Measurements from ENCODE around the gene GRIPAP1.
A peak's percentile ranks its signal among the peaks of the same experiment; 100 is the strongest.

The GRIPAP1 gene

DNA sequence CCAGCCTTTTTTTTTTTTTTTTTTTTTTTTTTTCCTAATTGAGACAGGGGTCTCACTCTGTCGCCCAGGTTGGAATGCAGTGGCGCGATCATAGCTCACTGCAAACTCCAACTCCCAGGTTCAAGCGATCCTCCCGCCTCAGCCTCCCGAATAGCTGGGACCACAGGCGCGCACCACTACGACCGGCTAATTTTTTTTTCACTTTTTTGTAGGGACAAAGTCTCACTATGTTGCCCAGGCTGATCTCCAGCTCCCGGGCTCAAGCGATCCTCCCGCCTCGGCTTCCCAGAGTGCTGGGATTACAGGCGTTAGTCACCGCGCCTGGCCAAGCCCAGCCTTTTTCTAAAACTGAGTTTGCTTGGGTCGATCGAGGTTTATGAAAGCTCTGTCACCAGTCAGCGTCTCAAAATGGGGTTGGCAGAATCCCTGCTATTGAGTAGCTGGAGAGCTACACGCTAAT, 43.4 kb downstream of the GRIPAP1 start:
- DNase-seq = peak; percentile 51

DNA sequence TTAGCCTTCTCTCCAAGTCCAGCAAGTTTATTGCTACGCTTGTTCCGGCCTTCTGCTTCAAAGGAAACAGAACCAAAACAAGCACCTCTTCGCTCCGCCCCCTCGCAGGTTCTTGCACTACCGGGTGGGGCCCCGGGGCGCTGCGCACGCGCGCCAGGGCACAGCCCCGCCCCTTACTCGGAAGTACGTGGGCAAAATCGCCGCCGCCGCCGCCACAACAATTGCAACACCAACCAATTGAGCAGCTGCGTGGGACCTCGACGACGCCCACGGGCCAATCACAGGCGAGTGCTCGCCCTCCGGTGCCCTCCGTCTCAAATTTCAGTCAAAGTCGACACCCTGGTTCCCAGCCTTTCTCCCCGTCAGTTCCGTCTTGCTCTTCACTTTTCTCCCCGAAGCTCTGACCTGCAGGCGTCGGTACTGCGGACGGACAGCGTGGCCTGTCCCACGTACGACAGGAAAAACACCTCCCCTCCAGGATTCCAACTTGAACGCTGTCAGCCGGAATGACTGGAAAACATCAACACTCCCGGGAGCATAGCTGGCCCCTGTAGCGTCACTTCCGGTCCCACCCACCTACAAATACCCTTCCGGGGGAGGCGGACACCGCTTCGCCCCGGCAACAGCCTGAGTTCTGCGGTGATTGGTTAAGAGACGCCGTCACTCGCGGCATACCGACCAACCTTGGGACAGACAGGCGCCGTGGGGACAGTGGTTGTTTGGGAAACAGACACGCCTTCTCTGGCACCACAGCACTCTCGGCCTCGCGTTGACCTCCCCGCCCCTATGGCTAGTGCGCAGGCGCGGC, 44.0 kb downstream of the GRIPAP1 start:
- peak; percentile 98 for DNase-seq

DNA sequence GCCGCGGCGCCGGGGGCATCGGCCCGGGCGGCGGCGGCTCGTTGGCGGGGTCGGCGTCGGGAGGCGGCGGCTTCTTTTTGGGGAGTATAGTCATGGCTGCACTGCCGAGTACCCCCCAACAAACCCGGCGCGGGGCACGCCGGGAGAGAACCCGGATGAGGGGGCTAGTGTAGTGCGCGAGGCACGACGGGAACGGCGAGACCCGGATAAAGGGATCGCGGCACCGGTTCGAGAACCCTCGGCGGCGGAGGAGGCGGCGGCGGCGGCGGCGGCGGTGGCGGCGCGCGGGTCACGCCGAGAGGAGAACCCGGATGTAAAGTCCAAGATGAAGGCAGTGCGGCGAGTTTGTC, 44.6 kb downstream of the GRIPAP1 start, which contains the start of gene OTUD5:
OTUD5 (minus strand) TSS at position 131 of the 350 bp plus-strand sequence; CDS start at position 94, 37 bp downstream.
- peak; percentile 81 for DNase-seq

DNA sequence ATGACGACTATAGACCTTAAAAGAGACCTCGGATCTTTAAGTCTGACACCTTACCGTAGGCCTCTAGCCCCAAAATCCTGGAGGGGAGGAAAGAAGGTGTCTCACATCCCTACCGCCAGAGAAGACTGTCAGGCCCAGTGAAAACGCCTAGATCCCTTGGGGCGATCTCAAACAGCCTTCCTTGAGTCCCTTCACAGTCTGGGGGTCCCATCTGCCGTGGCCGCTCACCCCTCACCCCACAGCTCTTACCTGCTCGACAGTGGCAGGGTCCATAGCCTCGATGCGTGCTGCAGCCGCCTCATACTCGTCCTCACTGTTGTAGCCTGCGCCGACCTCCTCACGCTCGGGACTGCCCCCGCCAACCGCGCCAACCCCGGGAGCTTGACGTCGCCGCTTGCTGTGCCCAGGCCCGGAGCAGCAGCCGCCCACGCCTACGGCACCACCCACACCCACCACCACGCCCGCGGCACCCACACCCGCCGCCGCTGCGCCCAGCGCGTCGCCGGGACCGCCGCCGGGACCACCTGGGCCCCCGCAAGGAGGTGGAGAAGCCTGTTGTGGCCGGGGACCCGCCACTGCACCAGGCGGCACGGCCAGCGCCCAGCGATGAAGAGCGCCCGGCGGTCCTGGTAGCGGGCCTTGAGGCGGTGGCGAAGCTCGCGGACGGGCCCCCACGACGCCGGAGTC, 45.2 kb downstream of the GRIPAP1 start:
- no peak for DNase-seq

DNA sequence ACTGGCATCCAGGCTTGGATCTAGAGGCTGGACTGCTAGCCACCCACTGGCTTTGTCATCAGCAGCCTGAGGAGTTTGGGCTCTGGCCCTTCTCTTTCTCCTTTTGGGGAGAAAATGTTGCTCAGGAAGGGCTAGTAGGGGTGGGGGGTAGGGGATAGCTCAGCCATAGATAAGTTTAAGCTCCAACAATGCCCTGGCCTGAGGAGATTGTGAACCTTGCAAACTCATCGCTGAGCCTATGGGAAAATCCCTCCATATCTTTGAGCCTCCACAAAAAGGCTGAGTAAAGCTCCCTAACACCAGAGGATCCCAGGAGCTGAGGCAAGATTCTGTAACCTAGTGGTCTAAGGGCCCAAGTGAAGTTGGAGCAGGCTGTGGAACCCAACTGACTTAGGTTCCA, 53.5 kb downstream of the GRIPAP1 start:
- no peak for DNase-seq

DNA sequence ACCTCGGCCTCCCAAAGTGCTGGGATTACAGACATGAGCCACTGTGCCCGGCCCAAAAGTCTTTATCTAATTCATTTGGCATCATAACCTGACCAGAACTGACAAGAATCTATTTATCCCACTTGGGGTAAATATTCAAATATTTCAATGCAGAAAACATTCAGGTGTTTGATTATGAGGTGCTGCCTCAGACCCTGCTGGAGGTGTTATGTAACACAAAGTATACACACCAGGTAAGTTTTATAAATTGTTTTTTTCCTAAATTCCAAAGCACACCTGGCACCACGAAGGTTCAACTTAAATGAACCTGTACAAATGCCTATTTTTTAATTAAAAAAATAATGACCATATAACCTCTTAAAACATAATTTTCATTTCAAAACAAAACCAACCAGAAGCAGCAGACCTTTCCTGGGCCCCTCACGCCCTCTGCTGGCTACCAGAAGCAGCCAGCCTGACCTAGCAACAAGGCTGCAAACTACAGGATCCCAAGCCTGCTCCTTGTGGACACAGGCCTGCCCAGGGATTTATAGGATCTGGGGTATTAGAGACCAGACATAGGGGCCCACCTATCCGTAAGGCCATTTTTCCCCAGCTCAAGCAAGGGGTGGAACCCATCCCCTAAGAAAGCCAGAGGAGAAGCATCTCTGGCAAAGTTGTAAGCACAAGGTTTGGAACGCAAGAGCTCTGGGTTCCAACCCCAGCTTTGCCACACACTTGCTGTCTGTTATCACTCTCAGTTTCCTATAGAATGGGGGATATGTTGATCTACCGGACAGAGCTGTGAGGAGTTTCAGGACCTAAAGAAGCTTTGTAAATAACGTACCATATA, 56.3 kb downstream of the GRIPAP1 start:
- no peak for DNase-seq

DNA sequence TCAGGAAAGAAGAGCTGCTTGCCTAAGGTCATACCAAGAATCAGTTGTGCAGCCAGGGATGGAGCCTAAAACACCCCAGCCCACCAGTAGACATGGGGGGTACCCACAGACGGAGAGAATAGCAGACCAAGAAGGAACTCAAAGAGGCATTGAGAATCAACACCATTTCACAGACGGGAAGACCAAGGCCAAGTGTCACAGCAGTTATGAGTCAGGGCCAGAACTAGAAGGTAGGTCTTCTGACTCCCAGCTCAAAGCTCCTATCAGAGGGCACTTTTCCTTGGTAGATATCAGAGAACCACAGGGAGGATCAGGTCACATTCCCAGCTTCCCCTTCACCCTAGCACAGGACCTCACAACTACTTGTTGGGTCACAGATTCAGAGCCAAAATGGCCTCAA, 59.2 kb downstream of the GRIPAP1 start:
- DNase-seq = no peak

DNA sequence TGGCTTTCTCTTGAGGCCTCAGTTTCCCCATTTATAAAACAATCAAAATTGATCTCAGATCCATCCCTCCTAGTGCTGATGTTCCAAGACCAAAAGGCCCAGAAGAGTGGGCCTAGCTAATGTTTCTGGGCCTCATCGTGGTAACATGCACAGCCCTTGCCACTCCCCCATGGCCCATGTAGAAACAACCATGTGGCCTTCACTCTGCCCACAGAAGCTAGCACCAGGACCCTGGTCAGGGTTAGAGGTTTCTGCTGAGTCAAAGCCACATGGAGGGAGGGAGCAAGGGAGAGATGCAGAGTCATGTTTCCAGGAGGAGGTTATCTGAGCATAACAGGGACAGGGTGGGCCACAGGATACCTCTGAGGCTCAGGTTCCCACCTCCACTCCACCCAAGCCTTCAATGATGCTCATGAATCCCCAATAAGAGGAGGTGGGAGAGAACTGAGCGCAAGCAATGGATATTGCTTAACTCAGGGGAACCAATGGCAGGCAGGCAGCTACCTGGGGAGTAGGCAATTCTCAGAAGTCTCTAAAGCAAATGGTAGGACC, 61.6 kb downstream of the GRIPAP1 start:
- no peak for DNase-seq

DNA sequence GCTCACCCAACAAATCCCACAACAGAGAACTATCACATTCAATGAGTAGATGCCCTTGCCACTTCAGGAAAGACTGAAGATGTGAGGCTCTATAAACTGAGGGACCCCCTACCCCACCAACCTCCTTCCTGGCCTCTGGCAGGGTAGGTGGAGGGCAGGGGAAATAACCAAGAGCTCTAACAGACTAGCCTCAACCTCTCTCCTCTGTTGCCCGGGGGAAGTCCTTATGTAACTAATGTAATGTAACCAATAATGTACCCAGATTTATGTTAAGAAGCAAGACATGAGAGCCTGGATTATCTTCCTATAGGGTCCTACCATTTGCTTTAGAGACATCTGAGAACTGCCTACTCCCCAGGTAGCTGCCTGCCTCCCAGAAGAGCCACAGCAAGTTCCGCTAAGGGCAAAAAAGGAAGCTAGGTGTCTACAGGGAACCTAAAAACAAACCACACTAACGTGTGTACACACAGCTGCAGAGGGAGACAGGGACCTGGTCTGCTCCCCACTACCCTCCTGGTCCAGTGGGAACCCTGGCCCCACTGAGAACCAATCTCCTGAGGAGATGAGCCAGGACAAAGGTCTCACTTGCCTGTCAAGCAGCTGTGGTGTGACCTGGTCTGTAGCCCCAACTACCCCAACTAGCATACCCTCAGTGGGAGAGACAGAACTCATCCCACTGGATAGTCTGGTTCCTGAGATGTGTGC, 62.4 kb downstream of the GRIPAP1 start:
- DNase-seq = no peak

DNA sequence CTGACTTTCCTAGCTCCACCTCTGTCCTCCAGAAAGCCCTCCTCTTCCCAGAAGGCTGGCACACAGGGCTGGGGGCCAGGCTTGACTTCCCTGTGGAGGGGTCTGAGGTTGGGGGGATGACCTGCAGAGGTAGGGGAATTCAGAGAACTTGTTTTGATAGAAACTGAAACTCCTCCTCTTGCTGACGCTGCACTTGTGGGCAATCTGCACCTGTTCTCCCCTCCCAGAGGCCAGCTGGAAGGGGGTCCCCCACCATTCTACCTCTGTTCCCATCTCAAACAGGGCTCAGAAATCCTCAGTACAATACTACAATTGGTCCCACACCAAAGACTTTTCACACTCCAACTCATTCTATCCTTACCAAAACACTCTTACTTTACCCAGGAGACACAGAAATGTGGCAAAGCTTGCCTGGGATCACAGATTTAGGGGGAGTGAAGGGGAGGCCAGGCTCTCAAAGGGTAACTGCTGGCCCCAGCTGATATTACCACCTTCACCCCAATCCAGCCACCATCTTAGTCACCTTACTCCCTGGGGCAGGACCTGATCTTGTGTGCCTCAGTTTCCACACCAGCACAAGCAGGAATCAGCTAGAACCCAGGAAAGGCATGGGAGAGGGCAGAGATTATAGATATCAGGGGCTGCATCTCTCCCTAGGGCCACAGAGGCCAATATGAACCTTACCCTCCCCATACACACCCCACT, 63.2 kb downstream of the GRIPAP1 start:
- no peak for DNase-seq

DNA sequence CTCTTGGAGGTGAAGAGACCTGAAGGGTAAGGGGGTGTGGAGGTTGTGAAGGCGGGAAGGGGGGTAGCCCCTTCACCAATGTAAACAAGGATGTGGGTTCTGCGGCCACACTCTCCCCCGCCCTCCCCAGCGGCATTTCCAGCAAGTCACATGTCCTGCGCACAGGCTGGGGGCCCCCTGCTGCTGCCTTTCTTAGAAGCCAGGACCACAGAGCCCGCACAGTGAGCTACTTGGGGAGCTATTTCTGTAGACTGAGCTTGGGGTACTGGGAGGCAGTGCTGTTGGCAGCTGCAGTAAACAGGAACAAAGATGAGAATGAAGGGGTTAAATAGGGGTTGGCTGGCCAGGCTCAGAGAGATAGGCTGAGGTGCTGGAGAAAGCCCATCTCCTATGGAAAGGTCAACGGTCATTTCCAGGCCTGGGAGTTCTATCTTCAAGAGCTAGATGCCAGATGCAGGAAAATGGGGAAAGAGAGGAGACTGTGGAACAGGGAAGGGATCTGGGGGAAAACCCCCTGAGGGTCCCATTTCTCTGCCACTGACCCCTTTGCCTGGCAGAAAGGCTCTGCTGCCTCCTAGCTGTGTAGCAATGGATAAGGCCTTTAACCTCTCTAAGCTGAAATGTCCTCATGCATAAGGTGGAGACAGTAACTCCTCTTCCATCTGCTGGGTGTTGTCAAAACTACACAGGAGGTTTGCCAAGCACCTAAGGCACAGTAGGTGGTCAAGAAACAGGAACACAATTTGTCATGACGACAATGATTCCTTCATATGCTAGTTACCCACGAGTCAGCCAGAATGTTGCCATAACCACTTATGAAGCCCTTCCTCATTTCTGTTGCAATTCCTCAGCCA, 64.8 kb downstream of the GRIPAP1 start:
- no peak for DNase-seq

DNA sequence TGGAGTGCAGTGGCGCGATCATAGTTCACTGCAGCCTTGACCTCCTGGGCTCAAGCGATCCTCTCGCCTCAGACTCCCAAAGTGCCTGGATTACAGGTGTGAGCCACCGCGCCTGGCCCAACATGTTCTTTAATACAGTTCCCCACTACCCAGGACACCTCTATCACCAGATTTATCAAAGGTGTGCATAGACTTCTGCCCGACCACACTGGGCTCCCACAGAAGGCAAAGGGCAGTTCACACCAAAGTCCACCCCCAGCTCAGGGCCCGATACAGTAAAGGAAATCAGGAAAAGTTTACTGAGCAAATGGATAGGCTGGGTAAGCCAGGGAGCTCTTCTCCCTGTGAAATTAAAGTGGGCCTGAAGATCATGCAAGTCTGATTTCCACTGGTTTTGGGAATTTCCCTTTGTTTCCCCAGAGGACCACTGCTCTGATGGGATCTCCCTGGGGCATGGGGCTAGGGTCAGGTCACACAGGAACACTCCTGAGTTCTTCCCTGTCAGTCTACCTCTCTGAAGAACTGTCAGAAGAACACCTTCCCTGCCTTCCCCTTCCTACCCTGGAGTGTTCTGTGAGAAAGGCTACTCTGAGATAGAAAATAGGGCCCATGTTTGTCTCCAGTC, 65.5 kb downstream of the GRIPAP1 start:
- DNase-seq = no peak

DNA sequence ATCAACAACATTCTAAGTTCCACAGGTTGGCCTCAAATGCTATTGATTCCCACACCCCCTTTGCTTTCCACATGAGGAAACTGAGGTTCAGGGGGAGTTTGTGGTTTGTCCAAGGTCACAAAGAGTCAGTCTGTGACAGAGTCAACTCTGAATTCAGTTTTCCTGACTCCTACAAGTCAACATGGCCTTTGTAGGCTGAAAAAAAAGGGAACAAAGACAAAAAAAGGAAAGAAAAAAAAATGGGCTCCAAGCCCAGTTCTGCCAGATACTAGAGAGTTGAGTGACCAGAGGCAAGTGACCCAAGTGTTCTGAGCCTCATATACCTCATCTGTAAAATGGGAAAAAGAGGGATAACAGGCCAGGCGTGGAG, 66.8 kb downstream of the GRIPAP1 start:
- DNase-seq = no peak

DNA sequence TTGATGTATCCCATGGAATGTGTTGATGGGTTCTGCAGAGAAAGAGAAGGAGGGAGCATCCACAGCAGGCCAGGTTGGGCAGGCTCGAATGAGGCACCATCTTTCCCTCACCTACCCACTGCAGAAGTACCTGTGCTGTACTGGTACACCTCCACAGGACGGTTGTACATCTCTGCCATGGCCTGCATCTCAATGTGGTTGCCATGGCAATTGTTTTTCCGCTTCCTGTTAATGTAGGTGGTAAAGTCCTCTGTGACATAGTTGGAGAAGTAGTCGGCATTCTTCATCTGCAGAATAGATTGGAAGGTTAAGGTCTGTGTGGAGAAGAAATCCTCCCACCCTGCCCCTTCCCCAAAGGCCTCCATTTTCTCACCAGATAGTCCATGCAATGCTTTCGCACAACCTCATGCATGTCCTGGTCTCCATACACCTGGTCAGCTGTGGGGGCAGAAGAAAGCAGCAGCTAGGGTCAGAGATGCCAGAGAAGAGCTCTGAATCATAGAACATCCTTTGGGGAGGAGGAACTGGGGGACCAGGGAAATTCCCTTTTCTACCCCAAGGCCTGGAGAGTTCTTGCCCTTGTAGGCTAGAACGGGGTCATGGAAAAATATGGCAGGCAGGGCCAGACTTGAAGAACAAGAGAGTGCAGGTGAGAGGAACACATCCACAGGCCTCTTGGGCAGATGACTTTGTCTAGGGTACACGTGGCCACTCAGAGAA, 67.3 kb downstream of the GRIPAP1 start:
- no peak for DNase-seq

DNA sequence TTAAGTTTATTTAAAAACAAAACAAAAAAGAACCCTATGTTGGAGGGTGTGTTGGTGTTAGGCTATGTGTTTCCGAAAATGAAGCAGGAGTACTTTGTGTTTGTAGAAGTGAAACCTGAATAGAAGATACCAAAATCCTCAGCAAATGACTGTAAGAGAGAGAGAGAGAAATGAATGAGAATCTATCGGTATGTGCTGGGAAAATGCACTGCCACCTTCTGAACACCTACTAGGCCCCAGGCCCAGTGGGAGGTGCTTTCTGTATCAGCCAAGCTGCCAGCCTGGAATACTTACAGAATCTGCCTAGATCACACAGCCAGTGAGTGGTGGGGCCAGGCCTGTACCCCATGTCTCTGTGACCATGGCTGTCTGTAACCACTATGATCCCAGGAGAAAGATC, 68.3 kb downstream of the GRIPAP1 start:
- no peak for DNase-seq

DNA sequence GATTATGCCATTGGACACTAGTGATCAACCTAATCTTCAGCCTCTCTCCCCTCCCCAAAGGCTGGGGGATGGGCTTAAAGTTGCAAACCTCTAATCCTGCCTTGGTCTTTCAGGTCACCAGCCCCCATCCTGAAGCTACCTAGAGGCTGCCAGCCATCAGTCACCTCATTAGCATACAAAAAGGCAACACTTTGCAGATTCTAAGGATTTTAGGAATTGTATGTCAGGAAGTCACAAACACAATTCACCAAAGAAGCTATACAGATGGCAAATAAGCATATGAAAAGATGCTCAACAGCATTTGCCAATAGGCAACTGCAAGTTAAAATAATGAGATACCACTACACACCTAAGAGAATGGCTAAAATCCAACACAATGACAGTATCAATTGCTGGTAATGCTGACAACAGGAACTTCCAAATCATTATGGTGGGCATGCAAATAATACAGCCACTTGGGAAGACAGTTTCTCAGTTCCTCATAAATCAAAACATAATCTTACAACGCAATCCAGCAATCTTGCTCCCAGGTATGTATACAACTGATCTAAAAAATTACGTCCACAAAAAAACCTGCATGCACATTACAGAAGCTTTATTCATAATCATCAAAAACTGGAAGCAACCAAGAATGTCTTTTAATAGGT, 74.2 kb downstream of the GRIPAP1 start:
- DNase-seq = no peak

DNA sequence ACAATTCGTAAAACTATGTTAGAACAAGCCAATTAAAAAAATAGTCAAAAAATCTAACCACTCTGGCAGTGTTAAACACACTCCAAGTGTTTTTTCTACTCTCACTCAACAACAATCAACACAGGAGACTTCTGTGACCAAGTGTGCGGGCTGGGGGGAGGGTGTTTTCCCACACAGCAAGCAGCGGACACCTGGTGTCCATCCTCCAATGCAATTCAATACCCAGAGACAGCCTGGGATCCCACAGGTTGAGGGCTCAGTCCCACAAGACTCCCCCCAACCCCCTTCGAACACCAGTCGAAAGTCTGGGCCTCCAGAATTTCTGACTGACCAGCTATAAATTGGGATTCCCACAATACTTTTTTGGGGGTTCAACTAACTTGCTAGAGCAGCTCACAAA, 74.9 kb downstream of the GRIPAP1 start:
- DNase-seq = no peak

DNA sequence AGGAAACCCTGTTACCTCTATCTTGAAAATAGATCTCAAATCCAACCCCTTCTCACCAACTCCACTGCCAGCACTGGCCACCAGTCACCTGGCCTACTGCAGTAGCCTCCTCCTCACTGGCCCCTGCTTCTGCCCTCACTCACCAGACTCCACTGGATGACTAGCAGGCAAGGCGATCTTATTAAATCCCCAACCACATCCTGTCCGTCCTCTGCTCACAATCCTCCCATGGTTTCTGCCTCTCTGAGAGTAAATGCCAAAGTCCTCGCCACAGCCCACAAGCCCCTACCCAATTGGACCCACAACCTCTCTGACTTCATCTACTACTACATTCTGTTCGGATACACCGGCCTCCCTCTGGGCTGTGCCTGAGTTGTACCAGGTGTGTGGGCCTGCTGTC, 77.8 kb downstream of the GRIPAP1 start:
- DNase-seq = no peak

DNA sequence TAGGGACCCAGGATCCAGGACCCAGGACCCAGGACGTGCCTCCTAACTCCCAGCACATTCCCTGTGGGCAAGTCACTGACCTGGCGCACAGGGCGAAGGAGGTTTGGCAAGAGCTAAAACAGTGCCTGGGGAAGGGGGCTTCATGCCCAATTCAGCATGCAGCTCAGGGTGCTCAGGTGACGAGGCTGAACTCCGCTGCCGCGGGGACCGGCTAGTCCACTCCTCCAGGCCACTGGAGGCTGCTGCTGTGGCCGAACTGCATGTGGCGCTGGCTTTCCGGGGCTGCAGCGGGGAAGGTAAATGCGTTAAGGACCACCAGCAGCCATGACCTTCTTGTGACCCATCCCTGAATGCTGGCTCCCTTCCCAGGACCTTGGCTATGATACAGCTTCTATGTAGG, 78.3 kb downstream of the GRIPAP1 start:
- DNase-seq = no peak

Data from NCI-H1092 treated with DMSO at 0.1 percent for 48 hours (cell line).